A549 (cell line): ENCODE data around the gene GTPBP8. TPM values are rescaled to one million over a fixed set of nuclear protein-coding genes. Genes with fewer than 3 reads are reported as not detected.
A peak's percentile ranks its signal among the peaks of the same experiment; 100 is the strongest.

Experiments used
- ATAC-seq, 2 experiments: fragments of 200-7000 bp in 1 of 2; fragments of >200 bp in 1 of 2; cut with Nextera tagmentation in 1 of 2; cut with Tn5 transposase in 1 of 2; 3 replicates each; pipeline versions ENCODE4 v1.8.0 to v1.9.1; 2018 to 2020; ENCODE audit warnings: mild to moderate bottlenecking in 1 of 2, moderate library complexity in 1 of 2
- CTCF ChIA-PET: fragments of 300-600 bp; sonication (Branson Sonifier 250); formaldehyde crosslinking; extraction: SDS; loops from one replicate; lab custom pipeline; 2021; ENCODE audit warnings: antibody characterized with exemption, inconsistent platforms; lab: Yijun Ruan, JAX
- POLR2A ChIA-PET: fragments of 350-600 bp; formaldehyde crosslinking; extraction: SDS; loops from one replicate; lab custom pipeline; 2021; ENCODE audit warnings: antibody characterized with exemption, inconsistent platforms; lab: Yijun Ruan, JAX
- DNase-seq, 2 experiments: peaks; one replicate each; pipeline versions ENCODE4 v3.0.0 to v3.0.0-alpha.2; 2011 to 2016; ENCODE audit warnings: low read depth in 1 of 2, low spot score in 1 of 2
- FAIRE-seq: peaks from 2 replicates; lab custom pipeline; 2011; peaks lifted over from hg19 to GRCh38; lab: Jason Lieb, UNC
- H3K27ac ChIP-seq, 2 experiments: fragments of >200 bp; sonication (Bioruptor Twin); formaldehyde crosslinking; 3 replicates each; pipeline ENCODE4 v1.5.1; 2016 to 2017
- H3K4me1 ChIP-seq: fragments of >200 bp; sonication (Bioruptor Twin); formaldehyde crosslinking; 3 replicates; pipeline ENCODE4 v1.6.1; 2016
- H3K4me2 ChIP-seq: fragments of >200 bp; sonication (Bioruptor Twin); formaldehyde crosslinking; 3 replicates; pipeline ENCODE4 v1.6.1; 2016
- H3K4me3 ChIP-seq: fragments of >200 bp; sonication (Bioruptor Twin); formaldehyde crosslinking; 3 replicates; pipeline ENCODE4 v1.5.1; 2016
- H3K9me3 ChIP-seq: fragments of >200 bp; sonication (Bioruptor Twin); formaldehyde crosslinking; 3 replicates; pipeline ENCODE4 v1.6.1; 2016
- ATOH8 ChIP-seq: fragments of 250-450 bp; sonication (Bioruptor Pico); IDR thresholded peaks from 2 replicates; pipeline ENCODE4 v1.5.0; 2020; ENCODE audit warnings: low read depth, mild to moderate bottlenecking, moderate library complexity
- BHLHE40 ChIP-seq: IDR thresholded peaks from 2 replicates; pipeline ENCODE4 v1.6.1; 2012; ENCODE audit warnings: low read depth, low read length, inconsistent platforms
- CBX8 ChIP-seq: fragments of 200-600 bp; sonication (generic); IDR thresholded peaks from 2 replicates; pipeline ENCODE4 v1.6.1; 2016
- CEBPB ChIP-seq, 2 experiments: fragments of >200 bp in 1 of 2; sonication (Bioruptor Twin) in 1 of 2; formaldehyde crosslinking in 1 of 2; IDR thresholded peaks; 2 replicates each; pipeline ENCODE4 v1.6.1; 2012 to 2016
- CTCF ChIP-seq: fragments of >200 bp; sonication (Bioruptor Twin); formaldehyde crosslinking; IDR thresholded peaks from 3 replicates; pipeline ENCODE4 v1.5.1; 2016
- ESRRA ChIP-seq: fragments of 150-350 bp; IDR thresholded peaks from 2 replicates; pipeline ENCODE4 v1.6.1; 2014; ENCODE audit warnings: mild to moderate bottlenecking, low read length, borderline replicate concordance
- HES2 ChIP-seq: fragments of >200 bp; sonication (Bioruptor Twin); formaldehyde crosslinking; IDR thresholded peaks from 2 replicates; pipeline ENCODE4 v1.6.1; 2016
- HEYL ChIP-seq: fragments of 250-450 bp; sonication (Bioruptor Pico); IDR thresholded peaks from 2 replicates; pipeline ENCODE4 v1.8.0; 2021; ENCODE audit warnings: mild to moderate bottlenecking, moderate library complexity
- HMGXB4 ChIP-seq: fragments of 250-450 bp; sonication (Bioruptor Pico); IDR thresholded peaks from 2 replicates; pipeline ENCODE4 v1.5.0; 2021; ENCODE audit warnings: mild to moderate bottlenecking, moderate library complexity, borderline replicate concordance
- JUN ChIP-seq, 2 experiments: fragments of >200 bp; sonication (Bioruptor Twin); formaldehyde crosslinking; IDR thresholded peaks; 2 replicates in 1 of 2; 3 replicates in 1 of 2; pipeline ENCODE4 v1.6.1; 2016 to 2017
- RAD21 ChIP-seq, 2 experiments: fragments of >200 bp in 1 of 2; sonication (Bioruptor Twin) in 1 of 2; formaldehyde crosslinking in 1 of 2; IDR thresholded peaks in 1 of 2; conservative IDR thresholded peaks in 1 of 2; 2 replicates in 1 of 2; 3 replicates in 1 of 2; pipeline ENCODE4 v1.6.1; 2012 to 2018; ENCODE audit warnings: inconsistent platforms in 1 of 2
- RCOR1 ChIP-seq: fragments of 150-350 bp; IDR thresholded peaks from 2 replicates; pipeline ENCODE4 v1.6.1; 2014; ENCODE audit warnings: antibody characterized with exemption, low read length, low read depth
- SMC3 ChIP-seq: fragments of >200 bp; sonication (Bioruptor Twin); formaldehyde crosslinking; IDR thresholded peaks from 3 replicates; pipeline ENCODE4 v1.6.1; 2018; ENCODE audit warnings: inconsistent platforms
- TP53 ChIP-seq: fragments of 250-450 bp; sonication (Bioruptor Pico); IDR thresholded peaks from 2 replicates; pipeline ENCODE4 v1.5.0; 2021; ENCODE audit warnings: mild to moderate bottlenecking, moderate library complexity
- USF2 ChIP-seq: fragments of 450-650 bp; IDR thresholded peaks from 2 replicates; pipeline ENCODE4 v1.6.1; 2014; ENCODE audit warnings: antibody characterized with exemption
- ZSCAN20 ChIP-seq: fragments of 250-450 bp; sonication (Bioruptor Pico); IDR thresholded peaks from 2 replicates; pipeline ENCODE4 v1.8.0; 2022; ENCODE audit warnings: mild to moderate bottlenecking, moderate library complexity
- WGBS: methylation state at CpG from one replicate; pipeline ENCODE4 v1.1.6; 2017; ENCODE audit errors: missing lambda C conversion rate; 5-methylcytosine and 5-hydroxymethylcytosine counted together
- polyA plus RNA-seq, 4 experiments: library from polyadenylated mRNA; depleted of rRNA in 3 of 4; stranded (reverse); fragments of >200 nt; fragmentation: RNase III in 1 of 4; extraction: RNeasy Plus Mini Kit Qiagen cat#74134 plus additional on column Dnase treatment in 1 of 4; gene quantifications; 2 replicates in 3 of 4; 3 replicates in 1 of 4; pipeline ENCODE4 v1.2.3, GENCODE V29; 2011 to 2017

Gene GTPBP8
- polyA plus RNA-seq, 2 of the 4 experiments (the other 2 are of a cell fraction): 18.3 to 26.6 TPM

GRCh38 chr3:113034011-113034410 lies 43.2 kb downstream of the GTPBP8 start:
- Histone ChIP-seq H3K9me3 (no peaks in the 10 kb centered on the region), H3K4me1 (no peaks in the 10 kb centered on the region), H3K27ac (no peak overlapping the region), H3K4me2 (no peak overlapping the region), H3K4me3 (no peak overlapping the region)
- FAIRE-seq: no peak
- ChIA-PET CTCF (interaction anchor here (0.8 to 2.6 kb wide), 7 partner anchors 10 to 594 kb away, joined by 3 to 23 read pairs (median 8); a partner anchor contains a TSS), POLR2A (interaction anchor here (1.2 kb wide), 1 partner anchor 392 kb away, joined by 3 read pairs; no protein-coding TSS in a partner anchor)
- no peak for ATAC-seq
- TF ChIP-seq ATOH8 (CRISPR knock-in tag) (no peak), HES2 (no peak), CBX8 (no peak), ESRRA (no peak), HMGXB4 (no peak), TP53 (no peak), HEYL (CRISPR knock-in tag) (no peak), BHLHE40 (no peak)
- no peak for DNase-seq
- 40% methylated on average over 2 of the region's 2 CpGs for WGBS

GRCh38 chr3:113035387-113035982 lies 44.7 kb downstream of the GTPBP8 start:
- peak; percentile 55 to 88; a peak in 3 of 4 replicates for TF ChIP-seq CEBPB (IDR thresholded peaks at IDR 0.05)
- no peak for TF ChIP-seq ZSCAN20 (CRISPR knock-in tag)
- no peak for TF ChIP-seq HES2
- no peak for TF ChIP-seq JUN (IDR thresholded peaks at IDR 0.05)
- TF ChIP-seq CTCF: peak; percentile 74
- TF ChIP-seq USF2: no peak
- peak; percentile 65 for TF ChIP-seq SMC3
- TF ChIP-seq RAD21 (conservative IDR thresholded peaks at IDR 0.05 in 1 of 2, IDR thresholded peaks at IDR 0.05 in 1 of 2): peak; percentile 62 to 73
- WGBS: 51% methylated on average over 5 of the region's 6 CpGs
- no peak overlapping the region for H3K4me2 ChIP-seq
- DNase-seq (peak; percentile 64 to 73), ATAC-seq (peak; percentile 99 to 100), FAIRE-seq (peak; percentile 73)
- no peak overlapping the region for H3K4me3 ChIP-seq
- H3K27ac ChIP-seq: no peak overlapping the region
- CTCF ChIA-PET: interaction anchor here (0.6 to 2.6 kb wide), 30 partner anchors 9 to 595 kb away, joined by 3 to 23 read pairs (median 3); a partner anchor contains a TSS
- POLR2A ChIA-PET: interaction anchor here (0.6 to 1.1 kb wide), 2 partner anchors 12 to 16 kb away, joined by 3 to 7 read pairs; a partner anchor contains a TSS
- no peaks in the 10 kb centered on the region for H3K4me1 ChIP-seq
- H3K9me3 ChIP-seq: no peaks in the 10 kb centered on the region

GRCh38 chr3:113038328-113038727 lies 47.5 kb downstream of the GTPBP8 start:
- Histone ChIP-seq H3K4me3 (no peak overlapping the region), H3K4me1 (no peaks in the 10 kb centered on the region), H3K4me2 (no peak overlapping the region), H3K27ac (no peak overlapping the region), H3K9me3 (no peaks in the 10 kb centered on the region)
- DNase-seq: no peak
- no peak for TF ChIP-seq BHLHE40
- TF ChIP-seq RCOR1: no peak
- WGBS: 78% methylated on average over 2 of the region's 2 CpGs
- FAIRE-seq: no peak
- POLR2A ChIA-PET: no interaction called here
- no peak for ATAC-seq
- CTCF ChIA-PET: no interaction called here
